DMS53 treated with DMSO at 0.1 percent for 48 hours (cell line): ENCODE measurements around the gene ETNK1.
"Not testable (repeated sequence)": the region's sequence is repeated elsewhere in the genome, so short reads cannot be mapped to it uniquely, and the experiment has no call there.

ENCODE experiments used
- DNase-seq: peaks from one replicate; lab custom pipeline; 2025; ENCODE audit not compliant: unreplicated experiment; lab: John Stamatoyannopoulos, UW

Gene ETNK1, protein sequence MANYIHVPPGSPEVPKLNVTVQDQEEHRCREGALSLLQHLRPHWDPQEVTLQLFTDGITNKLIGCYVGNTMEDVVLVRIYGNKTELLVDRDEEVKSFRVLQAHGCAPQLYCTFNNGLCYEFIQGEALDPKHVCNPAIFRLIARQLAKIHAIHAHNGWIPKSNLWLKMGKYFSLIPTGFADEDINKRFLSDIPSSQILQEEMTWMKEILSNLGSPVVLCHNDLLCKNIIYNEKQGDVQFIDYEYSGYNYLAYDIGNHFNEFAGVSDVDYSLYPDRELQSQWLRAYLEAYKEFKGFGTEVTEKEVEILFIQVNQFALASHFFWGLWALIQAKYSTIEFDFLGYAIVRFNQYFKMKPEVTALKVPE

DNA sequence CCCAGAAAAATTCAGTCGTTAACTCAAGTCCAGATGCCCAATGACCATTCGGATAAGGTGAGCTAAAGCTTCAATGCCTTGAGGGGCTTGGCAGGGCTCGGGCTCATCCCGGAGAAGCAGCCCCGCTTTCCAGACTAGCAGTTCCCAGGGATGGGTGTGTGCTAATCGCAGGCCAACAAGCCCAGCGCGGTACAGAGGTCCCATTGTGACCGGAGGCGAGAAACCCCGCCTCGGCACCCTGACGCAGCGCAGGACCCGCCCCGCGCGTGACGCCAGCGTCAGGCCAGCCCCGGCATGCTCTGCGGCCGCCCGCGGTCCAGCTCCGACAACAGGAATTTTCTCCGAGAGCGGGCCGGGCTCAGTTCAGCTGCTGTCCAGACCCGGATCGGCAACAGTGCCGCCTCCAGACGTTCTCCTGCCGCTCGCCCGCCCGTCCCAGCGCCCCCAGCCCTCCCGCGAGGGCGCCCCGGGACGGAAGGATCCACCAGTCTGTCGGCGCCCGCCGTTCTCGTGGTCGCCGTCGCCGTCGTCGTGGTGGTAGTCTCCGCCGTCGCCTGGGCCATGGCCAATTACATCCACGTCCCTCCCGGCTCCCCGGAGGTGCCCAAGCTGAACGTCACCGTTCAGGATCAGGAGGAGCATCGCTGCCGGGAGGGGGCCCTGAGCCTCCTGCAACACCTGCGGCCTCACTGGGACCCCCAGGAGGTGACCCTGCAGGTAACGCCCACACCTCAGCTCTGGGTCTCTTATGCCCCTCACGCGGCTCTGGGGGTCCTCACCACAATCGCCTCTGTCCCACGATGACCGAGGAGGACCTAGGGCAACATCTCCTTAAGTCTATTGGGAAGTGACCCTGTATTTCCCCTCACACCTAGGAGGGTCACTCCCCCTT lies at the start of gene ETNK1:
ETNK1 (plus strand) TSS at position 302 of the 892 bp plus-strand sequence; CDS start at position 562, 260 bp downstream.
- peak; percentile 98 for DNase-seq

DNA sequence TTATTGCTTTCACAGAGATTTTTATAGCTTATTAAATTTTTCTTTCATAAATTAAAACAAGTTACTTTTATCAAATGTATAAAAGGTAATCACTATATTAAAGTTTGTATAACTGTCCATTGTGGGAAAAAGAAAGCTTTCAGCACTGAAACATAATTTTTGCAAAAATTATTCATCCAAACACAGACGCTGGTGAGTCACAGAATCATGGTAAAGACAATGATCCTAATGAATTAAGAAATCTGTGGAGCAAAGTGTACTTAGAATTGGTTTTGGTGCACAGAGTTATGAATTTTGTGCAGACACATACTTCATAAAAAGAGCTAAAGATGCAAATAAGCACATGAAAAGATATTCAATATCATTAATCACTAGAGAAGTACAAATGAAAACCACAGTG lies 48.9 kb upstream of the ETNK1 start:
- no peak for DNase-seq

DNA sequence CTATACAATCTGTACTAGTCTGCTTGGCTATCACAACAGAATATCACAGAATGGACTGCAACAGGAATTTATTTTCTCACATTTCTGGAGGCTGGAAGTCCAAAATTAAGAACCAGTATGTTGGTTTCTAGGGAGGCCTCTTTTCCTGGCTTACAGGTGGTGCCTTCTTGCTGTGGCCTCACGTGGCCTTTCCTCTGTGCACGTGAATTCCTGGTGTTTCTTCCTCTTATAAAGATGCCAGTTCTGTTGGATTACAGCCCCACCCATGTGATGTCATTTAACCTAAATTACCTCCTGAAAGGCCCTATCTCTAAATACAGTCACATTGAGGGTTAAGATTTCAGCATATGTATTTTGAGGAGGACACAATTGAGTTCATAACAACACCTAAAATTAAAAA lies 48.5 kb upstream of the ETNK1 start:
- DNase-seq: no peak

DNA sequence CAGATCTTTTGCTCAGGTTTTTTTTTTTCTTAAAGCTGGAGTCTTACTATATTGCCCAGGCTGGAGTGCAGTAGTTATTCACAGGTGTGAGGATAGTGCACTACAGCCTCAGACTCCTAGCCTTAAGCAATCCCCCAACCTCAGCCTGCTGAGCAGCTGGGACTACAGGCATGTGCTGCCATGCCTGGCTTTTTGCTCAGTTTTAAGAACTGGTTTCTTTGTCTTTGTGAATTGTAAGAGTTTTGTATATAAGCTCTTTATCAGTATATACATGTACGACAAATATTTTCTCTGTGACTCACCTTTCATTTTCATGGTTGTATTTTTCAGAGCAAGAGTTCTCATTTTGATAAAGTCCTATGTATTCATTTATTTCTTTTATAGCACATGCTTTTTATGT lies 47.3 kb upstream of the ETNK1 start:
- no peak for DNase-seq

DNA sequence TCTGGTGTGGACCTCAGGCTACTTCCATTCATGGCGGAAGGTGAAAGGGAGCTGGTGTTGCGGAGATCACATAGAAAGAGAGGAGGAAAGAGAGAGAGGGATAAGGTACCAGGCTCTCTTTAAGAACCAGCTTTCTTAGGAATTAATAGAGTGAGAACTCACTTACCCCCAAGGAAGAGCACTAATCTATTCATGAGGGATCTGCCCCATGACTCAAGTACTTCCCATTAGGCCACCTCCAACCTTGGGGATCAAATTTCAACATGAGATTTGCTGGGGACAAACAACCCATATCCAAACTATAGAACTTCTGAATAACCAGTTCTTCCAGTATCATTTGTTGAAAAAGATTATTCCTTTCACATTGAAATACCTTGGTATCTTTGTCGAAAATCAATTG lies 46.6 kb upstream of the ETNK1 start:
- peak; percentile 67 for DNase-seq

DNA sequence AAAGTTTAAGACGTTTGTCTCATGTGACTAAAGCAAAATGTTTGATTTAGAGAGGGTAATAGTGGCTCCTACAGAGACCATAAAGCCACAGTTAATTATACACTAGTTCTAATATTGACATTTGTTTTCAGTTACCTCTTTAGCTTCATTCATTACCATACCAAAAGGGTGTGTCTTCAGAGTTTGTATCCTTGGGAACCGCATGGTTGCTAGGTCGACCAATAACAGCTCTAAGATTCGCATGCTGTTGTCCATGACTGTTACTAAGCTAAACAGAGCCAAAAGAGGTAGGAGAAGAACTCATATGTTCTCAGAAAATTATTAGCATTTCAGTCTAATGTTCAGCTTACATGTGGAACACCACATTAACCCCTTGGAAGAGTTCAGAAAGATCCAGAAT lies 36.2 kb upstream of the ETNK1 start:
- peak; percentile 26 for DNase-seq

DNA sequence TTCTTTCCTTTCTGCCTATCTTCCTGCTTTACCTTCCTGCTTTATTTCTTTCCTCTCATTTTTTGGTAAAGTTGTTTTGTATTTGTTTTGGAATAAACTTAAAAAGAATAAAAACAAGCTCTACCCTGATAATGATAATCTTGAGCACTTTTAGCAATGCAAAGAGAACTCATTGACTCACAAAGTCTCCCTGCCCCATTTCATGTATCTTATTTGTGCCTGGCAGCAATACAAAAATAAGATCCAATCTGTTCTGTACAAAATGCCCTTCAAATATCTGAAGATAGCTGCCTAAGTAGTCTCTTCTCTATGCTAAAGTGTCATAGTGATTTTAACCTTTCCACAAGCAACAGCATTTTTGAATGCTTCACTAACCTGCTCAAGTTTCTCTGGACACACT lies 31.1 kb upstream of the ETNK1 start:
- no peak for DNase-seq

DNA sequence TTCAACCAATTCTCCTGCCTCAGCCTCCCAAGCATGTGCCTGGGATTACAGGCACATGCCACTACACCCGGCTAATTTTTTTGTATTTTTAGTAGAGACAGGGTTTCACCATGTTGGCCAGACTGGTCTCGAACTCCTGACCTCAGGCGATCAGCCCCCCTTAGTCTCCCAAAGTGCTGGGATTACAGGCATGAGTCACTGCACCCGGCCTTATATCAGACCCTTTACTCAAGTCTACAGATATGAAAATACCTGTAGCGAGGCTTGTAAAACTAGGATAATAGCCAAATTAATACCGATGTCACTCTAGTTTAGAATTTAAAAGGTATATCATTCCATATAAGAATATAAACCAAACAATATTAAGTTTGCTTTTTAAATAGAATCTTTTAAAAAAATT lies 27.4 kb upstream of the ETNK1 start:
- DNase-seq: not testable (repeated sequence)

DNA sequence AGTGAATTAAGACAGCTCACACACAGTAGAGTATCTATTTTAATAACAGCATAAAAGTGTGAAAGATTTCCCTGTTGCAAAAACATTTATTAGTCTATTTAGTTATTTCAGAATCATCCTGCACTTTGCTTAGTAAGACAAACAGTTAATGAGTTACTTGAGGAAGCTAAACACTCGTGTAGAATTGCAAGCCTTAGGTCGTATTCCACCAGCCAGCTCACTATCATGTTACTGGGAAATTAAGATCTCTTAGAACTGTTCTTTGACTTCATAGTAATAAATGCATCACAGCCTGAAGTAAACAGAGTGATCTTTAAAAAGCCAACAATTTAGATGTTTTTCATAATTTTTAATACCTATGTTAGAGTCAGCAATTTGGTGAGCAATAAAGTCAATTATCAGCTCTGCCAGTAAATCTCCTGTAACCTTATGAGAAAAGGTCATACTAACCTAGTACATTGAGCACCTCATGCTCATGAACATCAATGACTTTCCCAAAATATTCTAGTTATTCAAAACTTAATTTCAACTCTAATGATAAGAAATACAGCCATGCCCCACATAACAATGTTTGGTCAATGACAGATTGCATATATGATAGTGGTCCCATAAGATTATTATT lies 26.7 kb upstream of the ETNK1 start:
- DNase-seq: no peak

DNA sequence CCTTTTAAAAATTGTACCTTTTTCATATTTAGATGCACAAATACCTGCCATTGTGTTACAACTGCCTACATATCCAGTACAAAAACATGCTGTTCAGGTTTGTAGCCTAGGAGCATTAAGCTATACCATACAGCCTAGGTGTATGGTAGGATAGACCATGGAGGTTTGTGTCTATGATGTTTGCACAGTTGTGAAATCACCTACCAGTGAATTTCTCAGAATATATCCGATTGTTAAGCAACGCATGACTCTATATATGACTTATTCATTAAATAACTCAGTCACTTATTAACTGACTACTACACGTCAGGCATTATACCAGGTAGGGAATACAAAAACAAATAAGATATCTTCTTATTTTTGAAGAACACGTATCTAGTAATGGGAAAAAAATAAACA lies 26.2 kb upstream of the ETNK1 start:
- DNase-seq: no peak

DNA sequence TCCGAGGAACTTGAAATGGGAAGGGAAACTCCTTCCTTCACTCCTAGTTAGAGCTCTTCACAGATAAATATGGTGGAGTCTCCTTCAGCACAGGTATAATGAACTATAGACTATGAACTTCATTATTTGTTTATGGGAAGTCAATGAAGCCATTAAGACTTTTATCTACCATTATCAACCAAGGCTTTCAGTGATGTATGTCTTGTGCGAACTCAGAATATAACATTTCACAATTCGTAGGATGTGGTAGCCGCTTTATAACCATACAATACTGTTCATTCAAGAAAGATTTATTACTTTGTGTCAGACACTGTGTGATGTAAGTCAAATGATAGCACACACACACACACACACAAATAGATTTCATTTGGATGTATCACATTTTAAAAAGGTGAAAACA lies 24.8 kb upstream of the ETNK1 start:
- DNase-seq: no peak

DNA sequence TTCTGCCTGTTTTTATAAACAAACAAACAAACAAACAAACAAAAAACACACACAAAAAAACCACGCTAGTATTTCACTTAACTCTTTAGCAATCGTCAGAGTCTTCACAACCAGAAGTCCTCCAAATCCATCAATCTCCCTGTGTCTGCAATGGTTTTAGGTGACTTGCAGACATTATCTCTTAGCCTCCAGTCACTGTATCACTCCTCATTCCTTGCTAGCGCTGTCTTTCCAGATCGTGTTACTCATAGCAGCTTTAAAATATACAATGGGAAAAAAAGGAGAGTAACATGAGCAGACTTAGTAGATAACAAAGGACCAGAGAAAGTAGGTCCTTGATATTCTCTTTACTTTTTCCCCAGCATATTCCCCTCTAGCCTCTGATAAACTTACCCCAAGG lies 15.5 kb upstream of the ETNK1 start:
- no peak for DNase-seq

DNA sequence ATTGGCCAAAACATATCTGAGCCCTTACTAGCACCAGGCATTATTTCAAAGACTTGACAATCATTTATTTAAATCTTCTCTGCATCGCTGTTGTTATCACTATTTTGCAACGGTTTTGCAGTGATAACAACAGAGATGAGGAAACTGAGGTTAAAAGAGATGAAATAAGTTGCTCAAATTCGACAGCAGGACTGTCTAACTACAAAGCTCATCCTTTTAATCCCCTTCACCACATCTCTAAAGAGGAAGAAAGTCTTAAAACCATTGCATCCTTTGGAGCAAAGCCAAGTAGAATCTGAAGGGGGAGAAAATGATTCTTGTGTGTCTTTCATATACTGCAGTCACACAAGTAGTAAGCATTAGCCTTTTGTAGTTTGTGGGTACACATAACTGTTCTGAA lies 14.8 kb upstream of the ETNK1 start:
- no peak for DNase-seq

DNA sequence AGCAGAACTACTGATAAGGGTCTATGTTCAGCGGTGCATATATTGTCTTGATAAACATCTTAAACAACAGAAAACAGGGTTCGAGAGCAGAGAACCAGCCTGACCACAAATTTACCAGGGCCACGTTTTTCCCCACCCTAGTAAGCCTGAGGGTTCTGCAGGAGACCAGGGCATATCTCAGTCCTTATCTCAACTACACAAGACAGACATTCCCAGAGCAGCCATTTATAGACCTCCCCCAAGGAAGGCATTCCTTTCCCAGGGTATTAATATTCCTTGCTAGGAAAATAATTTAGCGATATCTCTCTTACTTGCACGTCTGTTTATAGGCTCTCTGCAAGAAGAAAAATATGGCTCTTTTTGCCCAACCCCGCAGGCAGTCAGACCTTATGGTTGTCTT lies 12.1 kb upstream of the ETNK1 start:
- DNase-seq: not testable (repeated sequence)

DNA sequence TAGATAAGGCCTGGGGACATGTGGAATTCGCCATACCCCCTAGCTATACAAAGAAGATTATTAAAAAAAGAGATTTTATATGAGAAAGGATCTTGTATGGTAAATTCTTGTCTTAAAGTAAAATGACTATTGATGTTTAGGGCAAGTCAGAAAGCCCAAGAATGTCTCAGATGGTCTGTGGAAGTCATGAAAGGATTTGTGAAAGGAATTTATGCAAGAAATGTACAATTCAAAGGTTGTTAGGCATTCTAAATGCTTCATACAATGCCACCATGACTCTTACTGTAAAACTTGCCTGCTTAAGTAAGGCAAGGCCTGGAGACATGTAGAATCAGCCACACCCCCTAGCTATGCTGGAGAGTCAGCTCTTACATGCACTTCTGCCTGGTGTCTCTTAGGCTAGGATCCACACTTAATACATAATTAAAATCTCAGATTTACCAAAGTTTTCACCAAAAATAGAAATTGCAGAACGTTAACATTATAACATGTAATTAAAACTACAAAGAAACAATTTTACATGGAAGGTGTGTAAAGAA lies 8.9 kb upstream of the ETNK1 start:
- DNase-seq: no peak

DNA sequence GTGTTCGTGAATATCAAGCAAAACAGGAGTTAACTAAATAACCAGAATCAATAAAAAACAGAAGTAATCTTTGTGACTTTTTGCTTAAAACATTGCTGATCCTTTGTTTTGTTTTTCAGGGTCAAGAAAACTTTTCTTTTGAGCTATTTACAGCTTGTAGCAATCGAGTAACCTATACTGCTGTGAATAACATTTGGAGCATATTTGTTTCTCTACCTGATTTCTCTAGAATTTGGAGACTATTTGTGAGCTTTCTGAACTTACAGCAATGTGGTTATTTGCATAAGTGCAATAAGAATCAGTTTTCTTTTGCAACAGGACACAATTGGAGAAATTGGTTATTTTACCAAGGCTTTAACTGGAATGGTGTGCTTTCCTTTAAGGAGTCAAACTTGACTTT lies 7.3 kb upstream of the ETNK1 start:
- no peak for DNase-seq

DNA sequence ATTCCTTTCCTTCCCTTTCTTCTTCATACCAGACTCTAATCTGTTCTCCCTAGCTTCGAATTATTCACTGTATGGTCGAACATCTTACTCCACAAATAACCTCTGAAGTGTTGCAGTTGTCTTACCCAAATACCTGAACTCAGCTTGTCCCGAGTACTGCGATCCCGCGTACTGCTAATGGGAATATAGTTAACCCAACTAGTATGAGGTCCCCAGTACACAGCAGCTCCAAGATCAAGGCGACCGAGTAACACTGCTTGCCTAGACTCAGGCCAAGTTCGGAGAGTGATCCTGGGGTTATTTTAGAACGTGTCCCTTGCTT lies 462 bp upstream of the ETNK1 start:
- DNase-seq: peak; percentile 97

DNA sequence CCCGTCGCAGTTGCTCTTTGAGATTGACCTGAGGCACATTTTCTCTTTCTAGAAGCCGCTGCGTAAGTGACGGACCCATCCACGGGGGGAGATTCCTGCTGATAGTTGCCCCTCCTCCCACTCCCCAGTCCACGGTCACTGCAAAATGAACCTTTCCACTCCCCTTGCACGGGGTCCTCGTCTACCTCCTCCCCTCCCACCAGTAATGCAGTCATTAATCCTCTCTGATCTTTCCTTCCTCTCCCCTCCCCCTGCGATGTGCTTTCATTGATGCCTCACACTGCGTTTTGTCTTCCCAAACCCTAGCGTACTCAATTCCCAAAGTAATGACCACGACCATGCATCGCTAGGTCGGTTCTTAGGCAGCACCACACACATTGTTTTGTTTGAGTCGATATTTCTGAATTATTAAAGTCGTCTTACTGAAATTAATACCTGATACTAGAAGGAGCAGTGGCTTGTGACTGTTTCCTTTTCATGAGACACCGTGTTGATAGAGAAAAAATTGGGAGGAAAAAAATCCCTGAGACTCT lies 857 bp downstream of the ETNK1 start:
- peak; percentile 82 for DNase-seq

DNA sequence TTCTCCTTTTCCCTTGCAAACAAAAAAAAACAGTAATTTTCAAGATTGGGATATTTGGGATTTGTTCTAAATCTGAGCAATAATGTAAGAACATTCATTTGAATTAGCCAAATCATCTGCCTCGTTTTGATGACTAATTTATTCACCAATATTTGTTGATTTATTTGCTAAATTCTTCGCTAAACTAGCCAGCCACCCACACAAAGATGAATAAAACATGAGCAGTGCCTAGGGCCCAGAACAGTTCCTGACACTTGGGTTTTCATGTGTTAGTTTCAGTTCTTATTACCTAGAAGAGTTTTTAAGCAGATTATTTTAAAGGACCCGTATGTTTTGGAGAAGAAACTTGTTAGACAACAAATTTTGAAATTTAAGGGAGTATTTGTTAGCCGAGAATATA lies 1.4 kb downstream of the ETNK1 start:
- no peak for DNase-seq

DNA sequence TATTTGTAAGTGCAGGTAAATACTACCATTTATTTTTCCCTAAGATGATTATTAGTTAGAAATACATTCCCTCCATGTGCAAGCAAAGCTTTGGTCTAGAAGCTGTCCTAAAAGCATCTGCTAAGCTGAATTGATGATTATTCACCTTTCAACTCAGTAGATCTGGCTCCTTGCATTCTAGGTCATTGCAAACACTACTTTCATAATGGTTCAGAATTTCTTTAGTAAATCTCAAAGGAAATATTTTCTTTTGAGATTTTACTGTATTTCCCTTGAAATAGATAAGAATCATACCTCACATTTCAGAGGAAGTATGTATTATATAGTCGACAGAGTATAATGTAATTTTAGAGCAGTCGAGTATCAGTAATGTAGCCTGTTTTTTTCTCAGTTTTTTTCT lies 2.4 kb downstream of the ETNK1 start:
- no peak for DNase-seq

DNA sequence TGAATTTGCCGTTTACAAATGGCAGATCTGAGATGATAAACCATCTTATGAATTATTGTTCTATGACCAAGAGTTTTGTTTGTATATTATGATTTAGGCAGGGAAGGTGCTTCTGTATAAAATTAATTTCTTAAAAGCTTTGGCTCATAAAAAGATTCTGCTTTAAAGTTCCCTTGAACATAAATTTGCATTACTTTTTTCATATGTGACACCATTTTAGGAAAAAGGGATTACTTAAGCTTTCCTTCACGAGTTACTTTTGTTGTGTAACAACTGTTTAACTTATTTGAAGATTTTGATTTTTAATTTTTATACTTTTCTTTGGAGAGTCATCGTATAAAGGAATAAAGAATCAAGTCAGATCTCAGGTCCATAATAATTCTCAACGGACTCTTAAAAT lies 3.3 kb downstream of the ETNK1 start:
- DNase-seq: no peak
